G401 (cell line): Measurements from ENCODE around the gene TRAK1. TPM values are rescaled to one million over a fixed set of nuclear protein-coding genes. Genes with fewer than 3 reads are reported as not detected.
A peak's percentile ranks its signal among the peaks of the same experiment; 100 is the strongest.

Experiments used
- DNase-seq: peaks from one replicate; pipeline ENCODE4 v3.0.0-alpha.2; 2015; ENCODE audit warnings: low spot score
- in situ Hi-C: cut with HindIII; loops from 2 replicates; pipeline ENCODE4 v1.10.0; 2016; ENCODE audit warnings: low sequenced_read_pairs, mixed read lengths
- total RNA-seq: library from RNA; depleted of rRNA; stranded (reverse); fragments of >200 nt; shearing (Covaris generic); gene quantifications from 2 replicates; pipeline ENCODE4 v1.2.3, GENCODE V29; 2014

TRAK1 gene
- total RNA-seq, 1 experiment from 2014 or later = 17.6 TPM

- in situ Hi-C loops = no loop called here
- no peak for DNase-seq
Measured at GRCh38 chr3:42066516-42067181, 24.5 kb upstream of the TRAK1 start.

GRCh38 chr3:42067326-42067725 lies 23.8 kb upstream of the TRAK1 start:
- in situ Hi-C loops = no loop called here
- no peak for DNase-seq

- in situ Hi-C loops = no loop called here
- DNase-seq = no peak
Measured at GRCh38 chr3:42068303-42069088, 22.7 kb upstream of the TRAK1 start.

- in situ Hi-C loops = no loop called here
- no peak for DNase-seq
Measured at GRCh38 chr3:42070089-42070488, 21.1 kb upstream of the TRAK1 start.

GRCh38 chr3:42070524-42070923 lies 20.6 kb upstream of the TRAK1 start:
- in situ Hi-C loops = no loop called here
- no peak for DNase-seq

- in situ Hi-C loops = no loop called here
- DNase-seq = peak; percentile 99
Measured at GRCh38 chr3:42071904-42072812, 19.0 kb upstream of the TRAK1 start.

- no peak for DNase-seq
- in situ Hi-C loops = no loop called here
Measured at GRCh38 chr3:42072831-42073301, 18.3 kb upstream of the TRAK1 start.

GRCh38 chr3:42077785-42078184 lies 13.4 kb upstream of the TRAK1 start:
- DNase-seq = no peak
- in situ Hi-C loops = no loop called here

- no peak for DNase-seq
- in situ Hi-C loops = no loop called here
Measured at GRCh38 chr3:42078677-42079076, 12.5 kb upstream of the TRAK1 start.

- no peak for DNase-seq
- in situ Hi-C loops = no loop called here
Measured at GRCh38 chr3:42079701-42080452, 11.3 kb upstream of the TRAK1 start.

- in situ Hi-C loops = no loop called here
- peak; percentile 41 for DNase-seq
Measured at GRCh38 chr3:42080453-42080872, 10.7 kb upstream of the TRAK1 start.

- in situ Hi-C loops = no loop called here
- DNase-seq = no peak
Measured at GRCh38 chr3:42081838-42082473, 9.2 kb upstream of the TRAK1 start.

- no peak for DNase-seq
- in situ Hi-C loops = no loop called here
Measured at GRCh38 chr3:42084586-42084985, 6.6 kb upstream of the TRAK1 start.

- in situ Hi-C loops = no loop called here
- DNase-seq = no peak
Measured at GRCh38 chr3:42085641-42086376, 5.3 kb upstream of the TRAK1 start.

- in situ Hi-C loops = no loop called here
- no peak for DNase-seq
Measured at GRCh38 chr3:42088803-42089530, 2.2 kb upstream of the TRAK1 start.

- DNase-seq = no peak
- in situ Hi-C loops = no loop called here
Measured at GRCh38 chr3:42092006-42092405, 849 bp downstream of the TRAK1 start.

GRCh38 chr3:42094128-42094527 lies 3.0 kb downstream of the TRAK1 start:
- DNase-seq = no peak
- in situ Hi-C loops = no loop called here
